HEK293 (cell line): Measurements from ENCODE around the gene MADCAM1.
A peak's percentile ranks its signal among the peaks of the same experiment; 100 is the strongest.

Experiments
- BCL11A ChIP-seq: fragments of 450-650 bp; formaldehyde crosslinking; IDR thresholded peaks from 2 replicates; pipeline ENCODE4 v1.5.1; 2016; ENCODE audit warnings: low read depth, missing biosample characterization, missing genetic modification characterization
- EGR2 ChIP-seq: fragments of 450-650 bp; formaldehyde crosslinking; IDR thresholded peaks from 2 replicates; pipeline ENCODE4 v1.5.1; 2016; ENCODE audit warnings: low read depth, missing biosample characterization, missing genetic modification characterization
- ELK4 ChIP-seq: IDR thresholded peaks from 2 replicates; pipeline ENCODE4 v1.6.1; 2011; ENCODE audit warnings: mild to moderate bottlenecking, low read depth, low read length, borderline replicate concordance
- GLI2 ChIP-seq: fragments of 450-650 bp; formaldehyde crosslinking; IDR thresholded peaks from 2 replicates; pipeline ENCODE4; 2017; ENCODE audit warnings: missing biosample characterization, missing genetic modification characterization, low read depth, borderline replicate concordance
- GLI4 ChIP-seq: fragments of 450-650 bp; formaldehyde crosslinking; IDR thresholded peaks from 2 replicates; pipeline ENCODE4 v1.5.1; 2016; ENCODE audit warnings: missing biosample characterization, missing genetic modification characterization
- GLIS1 ChIP-seq: fragments of 450-650 bp; formaldehyde crosslinking; IDR thresholded peaks from 2 replicates; pipeline ENCODE4 v1.5.1; 2016; ENCODE audit warnings: missing biosample characterization, missing genetic modification characterization
- KLF8 ChIP-seq: fragments of 450-650 bp; formaldehyde crosslinking; IDR thresholded peaks from 2 replicates; pipeline ENCODE4 v1.5.1; 2016; ENCODE audit warnings: missing biosample characterization, missing genetic modification characterization
- KLF9 ChIP-seq: fragments of 450-650 bp; formaldehyde crosslinking; IDR thresholded peaks from 2 replicates; pipeline ENCODE4 v1.5.1; 2016; ENCODE audit warnings: missing biosample characterization, missing genetic modification characterization, low read depth
- SP7 ChIP-seq: fragments of 450-650 bp; formaldehyde crosslinking; IDR thresholded peaks from 2 replicates; pipeline ENCODE4 v1.5.1; 2016; ENCODE audit warnings: missing biosample characterization, missing genetic modification characterization
- ZBTB21 ChIP-seq: fragments of 450-650 bp; formaldehyde crosslinking; IDR thresholded peaks from 2 replicates; pipeline ENCODE4 v1.5.1; 2017; ENCODE audit warnings: missing biosample characterization, missing genetic modification characterization
- ZFP69B ChIP-seq: fragments of 450-650 bp; formaldehyde crosslinking; IDR thresholded peaks from 2 replicates; pipeline ENCODE4 v1.5.1; 2016; ENCODE audit warnings: missing biosample characterization, missing genetic modification characterization
- ZNF112 ChIP-seq: fragments of 450-650 bp; formaldehyde crosslinking; IDR thresholded peaks from 2 replicates; pipeline ENCODE4 v1.5.0; 2017; ENCODE audit warnings: missing biosample characterization, missing genetic modification characterization
- ZNF114 ChIP-seq: fragments of 450-650 bp; formaldehyde crosslinking; IDR thresholded peaks from 2 replicates; pipeline ENCODE4 v1.5.0; 2017; ENCODE audit warnings: missing biosample characterization, missing genetic modification characterization
- ZNF157 ChIP-seq: fragments of 450-650 bp; formaldehyde crosslinking; IDR thresholded peaks from 2 replicates; pipeline ENCODE4 v1.5.1; 2016; ENCODE audit warnings: missing biosample characterization, missing genetic modification characterization
- ZNF23 ChIP-seq: fragments of 450-650 bp; formaldehyde crosslinking; IDR thresholded peaks from 2 replicates; pipeline ENCODE4 v1.5.1; 2016; ENCODE audit warnings: missing biosample characterization, missing genetic modification characterization, borderline replicate concordance
- ZNF280C ChIP-seq: fragments of 450-650 bp; formaldehyde crosslinking; IDR thresholded peaks from 2 replicates; pipeline ENCODE4 v1.5.1; 2016; ENCODE audit warnings: missing biosample characterization, missing genetic modification characterization
- ZNF501 ChIP-seq: fragments of 450-650 bp; formaldehyde crosslinking; IDR thresholded peaks from 2 replicates; pipeline ENCODE4 v1.5.1; 2016; ENCODE audit warnings: missing biosample characterization, missing genetic modification characterization
- ZNF549 ChIP-seq: fragments of 450-650 bp; IDR thresholded peaks from 2 replicates; pipeline ENCODE4 v1.5.1; 2018; ENCODE audit warnings: missing biosample characterization, missing genetic modification characterization, mild to moderate bottlenecking, inconsistent platforms, moderate library complexity
- ZNF555 ChIP-seq: fragments of 450-650 bp; formaldehyde crosslinking; conservative IDR thresholded peaks from 2 replicates; pipeline ENCODE4 v1.5.1; 2017; ENCODE audit warnings: missing biosample characterization, mild to moderate bottlenecking, missing genetic modification characterization, inconsistent platforms
- ZNF600 ChIP-seq: fragments of 450-650 bp; formaldehyde crosslinking; IDR thresholded peaks from 2 replicates; pipeline ENCODE4 v1.5.1; 2016; ENCODE audit warnings: missing biosample characterization, missing genetic modification characterization
- ZNF660 ChIP-seq: fragments of 450-650 bp; IDR thresholded peaks from 2 replicates; pipeline ENCODE4 v1.5.1; 2018; ENCODE audit warnings: missing biosample characterization, mild to moderate bottlenecking, missing genetic modification characterization
- ZNF701 ChIP-seq: fragments of 450-650 bp; formaldehyde crosslinking; IDR thresholded peaks from 2 replicates; pipeline ENCODE4 v1.5.1; 2016; ENCODE audit warnings: missing biosample characterization, missing genetic modification characterization
- ZNF768 ChIP-seq: fragments of 450-650 bp; formaldehyde crosslinking; IDR thresholded peaks from 2 replicates; pipeline ENCODE4 v1.5.1; 2018; ENCODE audit warnings: missing biosample characterization, mild to moderate bottlenecking, missing genetic modification characterization
- ZNF777 ChIP-seq: fragments of 450-650 bp; formaldehyde crosslinking; IDR thresholded peaks from 2 replicates; pipeline ENCODE4 v1.5.1; 2017; ENCODE audit warnings: missing biosample characterization, missing genetic modification characterization, borderline replicate concordance
- ZNF843 ChIP-seq: fragments of 450-650 bp; formaldehyde crosslinking; IDR thresholded peaks from 2 replicates; pipeline ENCODE4 v1.5.1; 2016; ENCODE audit warnings: missing biosample characterization, missing genetic modification characterization
- ZSCAN23 ChIP-seq: fragments of 450-650 bp; formaldehyde crosslinking; IDR thresholded peaks from 2 replicates; pipeline ENCODE4 v1.5.1; 2016; ENCODE audit warnings: missing biosample characterization, missing genetic modification characterization
- ZSCAN30 ChIP-seq: fragments of 450-650 bp; IDR thresholded peaks from 2 replicates; pipeline ENCODE4 v1.5.1; 2018; ENCODE audit warnings: missing biosample characterization, mild to moderate bottlenecking, missing genetic modification characterization, moderate library complexity

The MADCAM1 gene

GRCh38 chr19:511101-511851 is 15.0 kb downstream of the MADCAM1 start (continued):
- TF ChIP-seq ZNF600 (tag by site-specific recombination) (peak; percentile 95), KLF9 (no peak), ZNF114 (tag by site-specific recombination) (no peak), ZNF555 (tag by site-specific recombination) (no peak), ZSCAN30 (no peak), BCL11A (tag by site-specific recombination) (no peak), EGR2 (tag by site-specific recombination) (peak; percentile 8; the same call in 1 of the 2 replicates), GLI2 (tag by site-specific recombination) (no peak; the same call in 1 of the 2 replicates), ZNF843 (tag by site-specific recombination) (no peak), ZSCAN23 (tag by site-specific recombination) (no peak), ZNF660 (no peak), ZFP69B (tag by site-specific recombination) (peak; percentile 80), ZNF280C (no peak), GLIS1 (tag by site-specific recombination) (peak; percentile 90), ZNF777 (tag by site-specific recombination) (no peak), ZNF23 (tag by site-specific recombination) (no peak), ZNF768 (tag by site-specific recombination) (no peak), ELK4 (no peak), ZNF549 (no peak), ZNF112 (tag by site-specific recombination) (no peak), ZNF501 (no peak), KLF8 (tag by site-specific recombination) (peak; percentile 58; the same call in 1 of the 2 replicates), ZBTB21 (tag by site-specific recombination) (peak; percentile 98), ZNF157 (no peak), SP7 (tag by site-specific recombination) (peak; percentile 99), ZNF701 (no peak), GLI4 (tag by site-specific recombination) (no peak)
